ENCODE results near the gene RGS2. TPM values are rescaled to one million over a fixed set of nuclear protein-coding genes. Genes with fewer than 3 reads are reported as not detected.
A peak's percentile ranks its signal among the peaks of the same experiment; 100 is the strongest.

The RGS2 gene
- total and polyA plus RNA-seq, 2 of the 4 experiments (the other 2 are of a cell fraction) = 13.5 to 19.7 TPM

- Histone ChIP-seq H3K79me1 (ENCODE audit: low read depth in 1 of 2, low read length in 2 of 2) (no peaks in the 10 kb centered on the region), H3K4me2 (ENCODE audit: low read depth, low read length) (no peak overlapping the region), H3K4ac (ENCODE audit: low read depth, low read length) (no peak overlapping the region), H3K27me3 (ENCODE audit: control insufficient read depth, insufficient read depth, low read length) (peaks cover 1% of the 10 kb centered on the region; the same call in 1 of the 2 replicates), H3K4me3 (ENCODE audit: insufficient read depth, low read depth, low read length) (no peak overlapping the region), H3K4me1 (ENCODE audit: control insufficient read depth, insufficient read depth, low read length) (no peaks in the 10 kb centered on the region), H2BK15ac (ENCODE audit: low read depth, low read length) (no peak overlapping the region), H3K9me3 (ENCODE audit: control insufficient read depth, insufficient read depth, low read length) (no peaks in the 10 kb centered on the region), H4K5ac (ENCODE audit: low read depth, low read length) (no peak overlapping the region), H3K23ac (ENCODE audit: low read depth, low read length) (no peak overlapping the region), H3K36me3 (ENCODE audit: control insufficient read depth, insufficient read depth, low read length) (no peaks in the 10 kb centered on the region), H2AK9ac (replicated peaks; ENCODE audit: low read depth, low read length, poor library complexity) (no peak overlapping the region), H4K91ac (ENCODE audit: insufficient read depth, low read depth, low read length) (no peak overlapping the region), H2AFZ (replicated peaks; ENCODE audit: low read length, poor library complexity) (no peak overlapping the region), H3K27ac (ENCODE audit: insufficient read depth, low read length) (no peak overlapping the region), H3K9ac (ENCODE audit: low read depth, low read length) (no peak overlapping the region), H2BK20ac (ENCODE audit: low read depth, low read length) (no peak overlapping the region), H3K18ac (ENCODE audit: low read depth, low read length) (no peak overlapping the region), H4K8ac (ENCODE audit: low read depth in 2 of 2, low read length in 2 of 2) (no peak overlapping the region), H3K56ac (ENCODE audit: extremely low read depth, insufficient read depth, low read length) (no peak overlapping the region), H4K20me1 (ENCODE audit: insufficient read depth, low read length) (no peaks in the 10 kb centered on the region), H3K9me1 (ENCODE audit: insufficient read depth, low read length) (no peaks in the 10 kb centered on the region), H2BK5ac (ENCODE audit: low read depth, low read length, poor library complexity, severe bottlenecking) (no peak overlapping the region), H2BK120ac (ENCODE audit: low read depth, low read length) (no peak overlapping the region), H3K14ac (replicated peaks; ENCODE audit: low read depth, low read length) (no peak overlapping the region), H2AK5ac (ENCODE audit: low read depth, low read length) (no peak overlapping the region)
- WGBS, 2 experiments (ENCODE audit: extremely low coverage in 2 of 2, insufficient read length in 1 of 2) = 100% methylated on average over 3 of the region's 9 CpGs; no CpG with 5 or more reads in 1 of the 2 experiments
- dilution Hi-C loops (cut with HindIII; ENCODE audit: low sequenced_read_pairs, unreplicated experiment) (no loop called here), intact Hi-C loops (cut with micrococcal nuclease) (no loop called here), in situ Hi-C loops (cut with MboI; ENCODE audit: low sequenced_read_pairs) (no loop called here)
- ChIA-PET POLR2A (ENCODE audit: unreplicated experiment) (no interaction called here), CTCF (no interaction called here)
- BruUV-seq (replicated peaks) = no TSS peak
- ATAC-seq (ENCODE audit: low read depth) = no peak
- TF ChIP-seq MXI1 (IDR thresholded peaks at IDR 0.05; ENCODE audit: borderline replicate concordance, low read depth, low read length) (no peak), MAFK (IDR thresholded peaks at IDR 0.05; ENCODE audit: low read depth, low read length) (peak; percentile 97), BHLHE40 (IDR thresholded peaks at IDR 0.05; ENCODE audit: low read depth, low read length) (no peak)
- DNase-seq = no peak
These were observed 30.6 kb downstream of the RGS2 start for GRCh38 chr1:192839162-192840066.
